Measurements from ENCODE around the gene DOCK10. TPM values are rescaled to one million over a fixed set of nuclear protein-coding genes. Genes with fewer than 3 reads are reported as not detected.

The DOCK10 gene
- total RNA-seq, 6 experiments from 2014 or later: 61.1 to 78.8 (median 75.8) TPM

- H3K4me1 Mint-ChIP-seq (ENCODE audit: low read depth): no peaks in the 10 kb centered on the region
- peaks cover 25% of the 10 kb centered on the region for H3K36me3 Mint-ChIP-seq (ENCODE audit: low read depth)
- peaks cover 7% of the 10 kb centered on the region; the same call in 1 of the 2 replicates for H3K27me3 Mint-ChIP-seq (ENCODE audit: insufficient read depth)
- no peak for DNase-seq
- no peak overlapping the region for H3K27ac Mint-ChIP-seq
- H3K9me3 Mint-ChIP-seq: peaks cover 23% of the 10 kb centered on the region
- H3K4me3 Mint-ChIP-seq: no peak overlapping the region
- no peak for TF ChIP-seq CTCF (IDR thresholded peaks at IDR 0.05)
Measured at GRCh38 chr2:224753743-224754540, 288.3 kb downstream of the DOCK10 start.

DNA sequence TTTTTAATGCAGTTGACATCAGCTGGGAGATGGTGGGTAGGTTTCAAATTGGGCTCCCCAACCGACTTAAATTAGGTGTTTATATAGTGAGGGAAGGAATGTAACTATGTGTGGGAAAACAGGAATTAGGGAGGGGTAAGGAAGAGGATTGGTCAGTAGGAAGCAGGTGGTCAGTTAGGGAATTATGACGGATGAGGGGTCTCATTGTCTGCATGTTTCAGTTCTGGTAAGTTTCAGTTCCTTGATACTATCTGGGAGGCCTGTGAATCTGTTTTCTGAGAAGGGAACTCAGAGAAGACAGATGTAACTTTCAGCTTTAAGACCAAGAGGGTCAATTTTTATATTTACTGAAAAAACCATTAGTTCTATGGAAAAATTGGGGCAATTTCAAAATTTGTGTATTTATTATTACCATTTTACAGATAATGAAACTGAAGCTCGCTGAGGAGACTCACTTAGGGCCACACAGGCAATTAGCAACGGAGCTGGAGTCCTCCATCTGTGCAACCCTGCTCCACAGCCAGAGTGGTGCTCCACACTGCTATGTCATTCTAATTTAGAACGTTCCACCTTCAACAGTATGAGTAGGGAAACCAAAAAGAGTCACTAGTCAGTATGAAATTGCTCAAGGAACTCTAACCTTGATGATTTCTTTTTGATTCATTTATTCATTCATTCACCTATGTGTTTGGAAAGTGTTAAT is 290.1 kb downstream of the DOCK10 start:
- Mint-ChIP-seq H3K4me1 (ENCODE audit: low read depth) (no peaks in the 10 kb centered on the region), H3K27me3 (ENCODE audit: insufficient read depth) (no peaks in the 10 kb centered on the region; the same call in none of the 2 replicates), H3K9me3 (peaks cover 5% of the 10 kb centered on the region; the same call in 1 of the 2 replicates), H3K27ac (no peak overlapping the region), H3K4me3 (no peak overlapping the region), H3K36me3 (ENCODE audit: low read depth) (peaks cover 7% of the 10 kb centered on the region)
- no peak for TF ChIP-seq CTCF (IDR thresholded peaks at IDR 0.05)
- DNase-seq: no peak

DNA sequence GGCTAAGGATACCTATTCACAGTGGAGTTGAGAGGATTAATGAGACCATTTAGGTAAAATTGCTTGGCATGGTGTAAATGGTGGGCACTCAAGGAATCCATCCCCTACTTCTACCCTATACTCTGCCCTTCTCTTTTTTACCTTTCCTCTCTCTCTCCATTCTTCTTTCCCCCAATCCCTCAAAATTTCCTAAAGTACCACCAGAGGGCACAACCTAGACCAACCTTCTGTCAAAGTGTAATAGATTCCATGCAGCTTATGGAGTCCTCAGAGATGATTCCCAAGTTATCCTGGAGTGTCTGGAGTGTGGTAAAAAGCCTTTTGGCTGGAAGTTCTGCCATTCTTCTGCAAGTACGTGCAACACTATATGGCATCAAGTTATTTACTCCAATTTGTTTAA is 293.1 kb downstream of the DOCK10 start:
- peaks cover 3% of the 10 kb centered on the region for H3K27me3 Mint-ChIP-seq (ENCODE audit: insufficient read depth)
- no peaks in the 10 kb centered on the region for H3K36me3 Mint-ChIP-seq (ENCODE audit: low read depth)
- peak; percentile 46; the same call in 1 of the 2 replicates for TF ChIP-seq CTCF (IDR thresholded peaks at IDR 0.05)
- no peak overlapping the region for H3K4me3 Mint-ChIP-seq
- no peaks in the 10 kb centered on the region for H3K4me1 Mint-ChIP-seq (ENCODE audit: low read depth)
- no peak overlapping the region for H3K27ac Mint-ChIP-seq
- H3K9me3 Mint-ChIP-seq: no peaks in the 10 kb centered on the region
- no peak for DNase-seq

DNA sequence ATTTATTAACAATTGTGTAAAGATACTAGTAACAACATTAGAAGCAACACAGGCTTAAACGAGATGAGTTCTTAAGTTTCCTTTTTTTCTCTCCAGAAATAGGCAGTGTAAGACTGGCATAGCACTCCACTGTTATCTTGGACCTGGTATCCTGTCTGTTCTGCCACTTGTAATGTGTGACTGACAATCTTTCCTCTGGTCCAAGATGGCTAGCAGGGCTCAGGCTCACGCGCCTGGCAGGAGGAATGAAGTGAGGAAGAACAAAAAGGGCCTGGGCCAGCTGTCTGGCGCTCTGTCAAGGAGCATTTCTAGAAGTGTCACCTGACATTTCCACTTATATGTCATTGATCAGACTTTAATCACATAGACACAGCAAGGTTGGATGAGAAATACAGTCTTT is 294.5 kb downstream of the DOCK10 start:
- Mint-ChIP-seq H3K27ac (no peak overlapping the region), H3K36me3 (ENCODE audit: low read depth) (no peaks in the 10 kb centered on the region), H3K4me1 (ENCODE audit: low read depth) (no peaks in the 10 kb centered on the region), H3K27me3 (ENCODE audit: insufficient read depth) (peaks cover 3% of the 10 kb centered on the region), H3K9me3 (no peaks in the 10 kb centered on the region), H3K4me3 (no peak overlapping the region)
- TF ChIP-seq CTCF (IDR thresholded peaks at IDR 0.05): no peak
- DNase-seq: no peak

DNA sequence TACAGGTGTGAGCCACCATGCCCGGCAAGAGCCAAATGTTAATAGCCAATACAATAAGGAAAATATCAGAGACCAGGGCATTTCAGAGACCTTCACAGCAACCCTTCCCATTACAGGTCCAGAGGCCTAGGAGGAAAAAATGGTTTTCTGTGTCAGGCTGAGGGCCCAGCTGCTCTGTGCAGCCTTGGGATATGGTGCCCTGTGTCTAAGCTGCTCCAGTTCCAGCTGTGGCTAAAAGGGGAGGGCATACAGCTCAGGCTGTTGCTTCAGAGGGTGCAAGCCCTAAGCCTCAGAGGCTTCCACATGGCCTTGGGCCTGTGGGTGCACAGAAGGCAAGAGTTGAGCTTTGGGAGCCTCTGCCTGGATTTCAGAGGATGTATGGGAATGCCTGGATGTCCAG is 306.0 kb downstream of the DOCK10 start:
- no peak for TF ChIP-seq CTCF (IDR thresholded peaks at IDR 0.05)
- no peaks in the 10 kb centered on the region; the same call in none of the 2 replicates for H3K27me3 Mint-ChIP-seq (ENCODE audit: insufficient read depth)
- H3K27ac Mint-ChIP-seq: no peak overlapping the region
- no peak for DNase-seq
- peaks cover 27% of the 10 kb centered on the region for H3K9me3 Mint-ChIP-seq
- H3K4me3 Mint-ChIP-seq: no peak overlapping the region
- no peaks in the 10 kb centered on the region for H3K4me1 Mint-ChIP-seq (ENCODE audit: low read depth)
- H3K36me3 Mint-ChIP-seq (ENCODE audit: low read depth): peaks cover 18% of the 10 kb centered on the region
